Astrocyte (in vitro differentiated cells and primary cell): ENCODE measurements around the gene WDR73. TPM values are rescaled to one million over a fixed set of nuclear protein-coding genes. Genes with fewer than 3 reads are reported as not detected.

Experiments
- DNase-seq: peaks from one replicate; pipeline ENCODE4 v3.0.0-alpha.2; 2010; ENCODE audit warnings: low read depth
- FAIRE-seq: peaks from 2 replicates; lab custom pipeline; 2011; peaks lifted over from hg19 to GRCh38; lab: Jason Lieb, UNC
- H2AFZ ChIP-seq: 2 replicates; pipeline ENCODE4 v1.6.0; 2012; ENCODE audit warnings: low read depth, low read length, inconsistent platforms
- H3K27ac ChIP-seq: 2 replicates; pipeline ENCODE4 v1.5.1; 2011; ENCODE audit warnings: low read depth, low read length, inconsistent platforms
- H3K27me3 ChIP-seq: 2 replicates; pipeline ENCODE4 v1.6.0; 2011; ENCODE audit warnings: low read length, inconsistent platforms; ENCODE audit not compliant: insufficient read depth
- H3K36me3 ChIP-seq: 2 replicates; pipeline ENCODE4 v1.5.1; 2011; ENCODE audit warnings: low read length, inconsistent platforms; ENCODE audit not compliant: insufficient read depth
- H3K4me1 ChIP-seq: 2 replicates; pipeline ENCODE4 v1.5.1; 2011; ENCODE audit warnings: low read length, inconsistent platforms; ENCODE audit not compliant: insufficient read depth
- H3K4me2 ChIP-seq: 2 replicates; pipeline ENCODE4 v1.6.0; 2012; ENCODE audit warnings: low read length, inconsistent platforms
- H3K4me3 ChIP-seq: 2 replicates; pipeline ENCODE4 v1.5.1; 2011; ENCODE audit warnings: low read depth, mild to moderate bottlenecking, low read length, inconsistent platforms; ENCODE audit not compliant: insufficient read depth
- H3K79me2 ChIP-seq: 2 replicates; pipeline ENCODE4 v1.6.0; 2012; ENCODE audit warnings: mild to moderate bottlenecking, low read length, inconsistent platforms; ENCODE audit not compliant: insufficient read depth
- H3K9ac ChIP-seq: 2 replicates; pipeline ENCODE4 v1.6.0; 2012; ENCODE audit warnings: mild to moderate bottlenecking, low read length, inconsistent platforms
- H3K9me3 ChIP-seq: 2 replicates; pipeline ENCODE4 v1.5.1; 2012; ENCODE audit warnings: low read depth, mild to moderate bottlenecking, low read length, inconsistent platforms; ENCODE audit not compliant: insufficient read depth
- H4K20me1 ChIP-seq: 2 replicates; pipeline ENCODE4 v1.6.0; 2012; ENCODE audit warnings: low read length, inconsistent platforms; ENCODE audit not compliant: insufficient read depth
- H3K27ac Mint-ChIP-seq: one replicate; pipeline ENCODE4 v1.8.0; 2021; ENCODE audit warnings: mild to moderate bottlenecking, mixed read lengths; ENCODE audit not compliant: unreplicated experiment
- H3K27me3 Mint-ChIP-seq: one replicate; pipeline ENCODE4 v1.8.0; 2021; ENCODE audit warnings: low read depth, mixed read lengths; ENCODE audit not compliant: unreplicated experiment
- H3K36me3 Mint-ChIP-seq: one replicate; pipeline ENCODE4 v1.8.0; 2021; ENCODE audit warnings: low read depth, mixed read lengths; ENCODE audit not compliant: unreplicated experiment
- H3K4me1 Mint-ChIP-seq: one replicate; pipeline ENCODE4 v1.8.0; 2021; ENCODE audit warnings: low read depth, mixed read lengths; ENCODE audit not compliant: unreplicated experiment
- H3K4me3 Mint-ChIP-seq: one replicate; pipeline ENCODE4 v1.8.0; 2021; ENCODE audit warnings: mild to moderate bottlenecking, moderate library complexity, mixed read lengths; ENCODE audit not compliant: unreplicated experiment
- H3K9me3 Mint-ChIP-seq: one replicate; pipeline ENCODE4 v1.8.0; 2021; ENCODE audit warnings: mild to moderate bottlenecking, mixed read lengths; ENCODE audit not compliant: unreplicated experiment
- CTCF ChIP-seq: IDR thresholded peaks from 2 replicates; pipeline ENCODE4 v1.5.1; 2011; ENCODE audit warnings: low read depth, mild to moderate bottlenecking, inconsistent platforms, low read length, moderate library complexity; ENCODE audit not compliant: insufficient read depth
- EZH2 ChIP-seq: IDR thresholded peaks from 2 replicates; pipeline ENCODE4 v1.6.1; 2012; ENCODE audit warnings: mild to moderate bottlenecking, low read length, inconsistent platforms; ENCODE audit not compliant: insufficient read depth
- total RNA-seq: library from RNA; stranded (reverse); gene quantifications from 2 replicates; pipeline ENCODE4 v1.2.1, GENCODE V29; 2021

Gene WDR73
- total RNA-seq, 1 donor from 2014 or later, result 23.9 TPM

DNA sequence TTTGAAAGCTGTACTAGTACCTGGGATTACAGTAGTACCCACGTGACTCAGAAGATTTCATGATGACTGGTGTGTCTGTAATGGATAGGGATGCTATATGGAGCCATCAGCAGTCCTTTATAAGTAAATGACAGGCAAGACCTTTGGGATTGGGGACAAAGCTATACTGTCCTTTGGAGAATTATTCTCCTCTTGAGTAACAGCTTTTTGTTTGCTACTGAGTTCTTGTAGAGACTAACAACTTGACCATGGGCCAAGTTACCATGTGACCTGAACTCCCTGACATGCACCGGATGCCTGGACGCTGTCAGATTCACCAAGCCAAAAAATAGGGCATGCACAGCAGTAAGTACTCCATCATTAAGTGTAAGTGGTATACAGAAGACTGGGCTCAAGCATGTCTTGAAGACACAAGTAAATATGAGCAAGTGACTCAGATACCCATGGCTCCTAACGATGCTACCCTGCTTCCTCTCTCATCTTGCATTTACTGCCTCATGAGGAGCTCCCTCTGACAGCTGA, 48.9 kb upstream of the WDR73 start:
- Histone ChIP-seq H3K4me1 (peaks cover 4% of the 10 kb centered on the region), H3K27me3 (no peaks in the 10 kb centered on the region), H2AFZ (no peak overlapping the region), H3K79me2 (peaks cover 96% of the 10 kb centered on the region), H3K9ac (no peak overlapping the region), H3K27ac (no peak overlapping the region), H3K9me3 (no peaks in the 10 kb centered on the region), H3K36me3 (no peaks in the 10 kb centered on the region), H4K20me1 (peaks cover 82% of the 10 kb centered on the region), H3K4me3 (no peak overlapping the region), H3K4me2 (no peak overlapping the region)
- TF ChIP-seq EZH2, result no peak
- no peak for TF ChIP-seq CTCF
- H3K36me3 Mint-ChIP-seq, result peaks cover 1% of the 10 kb centered on the region
- FAIRE-seq (no peak), DNase-seq (peak; percentile 39)
- H3K27ac Mint-ChIP-seq, result no peak overlapping the region
- H3K4me3 Mint-ChIP-seq, result no peak overlapping the region
- H3K4me1 Mint-ChIP-seq, result peaks cover 27% of the 10 kb centered on the region
- H3K9me3 Mint-ChIP-seq, result no peaks in the 10 kb centered on the region
- no peaks in the 10 kb centered on the region for H3K27me3 Mint-ChIP-seq

- no peak for TF ChIP-seq EZH2
- no peak overlapping the region for H3K9ac ChIP-seq
- no peak overlapping the region for H2AFZ ChIP-seq
- Mint-ChIP-seq H3K27ac (no peak overlapping the region), H3K4me1 (peaks cover 23% of the 10 kb centered on the region), H3K36me3 (peaks cover 1% of the 10 kb centered on the region), H3K4me3 (no peak overlapping the region), H3K9me3 (no peaks in the 10 kb centered on the region), H3K27me3 (no peaks in the 10 kb centered on the region)
- H3K9me3 ChIP-seq, result no peaks in the 10 kb centered on the region
- H3K79me2 ChIP-seq, result peaks cover 98% of the 10 kb centered on the region
- peaks cover 72% of the 10 kb centered on the region for H4K20me1 ChIP-seq
- no peak overlapping the region for H3K4me3 ChIP-seq
- H3K4me1 ChIP-seq, result peaks cover 4% of the 10 kb centered on the region
- DNase-seq (no peak), FAIRE-seq (no peak)
- no peak overlapping the region for H3K27ac ChIP-seq
- H3K36me3 ChIP-seq, result no peaks in the 10 kb centered on the region
- H3K4me2 ChIP-seq, result no peak overlapping the region
- H3K27me3 ChIP-seq, result no peaks in the 10 kb centered on the region
Measured at GRCh38 chr15:84699538-84700191, 45.6 kb upstream of the WDR73 start.

GRCh38 chr15:84697236-84697990, 43.3 kb upstream of the WDR73 start:
- Mint-ChIP-seq H3K9me3 (no peaks in the 10 kb centered on the region), H3K4me3 (no peak overlapping the region), H3K27ac (no peak overlapping the region), H3K27me3 (no peaks in the 10 kb centered on the region), H3K36me3 (peaks cover 1% of the 10 kb centered on the region), H3K4me1 (peaks cover 13% of the 10 kb centered on the region)
- Histone ChIP-seq H2AFZ (no peak overlapping the region), H3K9me3 (no peaks in the 10 kb centered on the region), H3K27ac (no peak overlapping the region), H4K20me1 (peaks cover 65% of the 10 kb centered on the region), H3K4me3 (no peak overlapping the region), H3K27me3 (no peaks in the 10 kb centered on the region), H3K9ac (no peak overlapping the region), H3K79me2 (peaks cover 98% of the 10 kb centered on the region), H3K4me1 (no peaks in the 10 kb centered on the region), H3K36me3 (no peaks in the 10 kb centered on the region), H3K4me2 (no peak overlapping the region)
- DNase-seq (no peak), FAIRE-seq (no peak)
- no peak for TF ChIP-seq EZH2
- no peak for TF ChIP-seq CTCF
